K562 (cell line): ENCODE measurements around the gene PTPN5. TPM values are rescaled to one million over a fixed set of nuclear protein-coding genes. Genes with fewer than 3 reads are reported as not detected.

Experiments used
- FOXJ3 ChIP-seq: sonication (generic); formaldehyde crosslinking; IDR thresholded peaks from 2 replicates; pipeline ENCODE4 v1.4.0; 2020; ENCODE audit warnings: mild to moderate bottlenecking, missing genetic modification reagents
- KLF1 ChIP-seq: fragments of 450-650 bp; IDR thresholded peaks from 2 replicates; pipeline ENCODE4 v1.6.1; 2016; ENCODE audit warnings: missing genetic modification characterization, missing compliant biosample characterization
- SLC30A9 ChIP-seq: fragments of 250-450 bp; sonication (Bioruptor Pico); IDR thresholded peaks from 2 replicates; pipeline ENCODE4 v1.8.0; 2022; ENCODE audit warnings: mild to moderate bottlenecking, moderate library complexity
- SRSF9 ChIP-seq: fragments of 200-400 bp; formaldehyde crosslinking; IDR thresholded peaks from 2 replicates; pipeline ENCODE4 v1.6.1; 2017; ENCODE audit warnings: low read depth, low read length, borderline replicate concordance
- ZNF586 ChIP-seq: fragments of 450-650 bp; formaldehyde crosslinking; conservative IDR thresholded peaks from 2 replicates; pipeline ENCODE4 v1.4.0; 2020; ENCODE audit warnings: mild to moderate bottlenecking, moderate library complexity
- ZNF695 ChIP-seq: fragments of 450-650 bp; formaldehyde crosslinking; IDR thresholded peaks from 2 replicates; pipeline ENCODE4 v1.4.0; 2020; ENCODE audit warnings: mild to moderate bottlenecking, moderate library complexity
- polyA plus RNA-seq, 8 experiments: library from polyadenylated mRNA; depleted of rRNA in 4 of 8; stranded (reverse) in 5 of 8; unstranded in 3 of 8; fragments of >200 nt; fragmentation: Nextera tagmentation in 2 of 8; fragmentation: Illumina TruSeq in 1 of 8; extraction: Ambion mirVana in 2 of 8; extraction: Trizol in 1 of 8; gene quantifications; 2 replicates each; pipeline versions ENCODE4 v1.2.1 to v1.2.3, GENCODE V29; 2011 to 2014; ENCODE audit warnings: inconsistent platforms in 1 of 8, missing spikeins in 1 of 8
- total RNA-seq, 7 experiments: library from RNA; depleted of rRNA in 6 of 7; stranded (reverse); fragments of >200 nt in 6 of 7; fragmentation: Illumina TruSeq in 2 of 7; extraction: Trizol in 2 of 7; gene quantifications; 2 replicates each; pipeline versions ENCODE4 v1.2.1 to v1.2.3, GENCODE V29; 2011 to 2021; ENCODE audit warnings: low replicate concordance in 1 of 7
- TF ChIP-seq, protein P1 (sequence below): fragments of 250-450 bp; sonication (Bioruptor Pico); IDR thresholded peaks from 2 replicates; pipeline ENCODE4 v1.8.0; 2022; ENCODE audit warnings: inconsistent platforms, mild to moderate bottlenecking, moderate library complexity, borderline replicate concordance
- TF ChIP-seq, protein P2 (sequence below): fragments of 250-450 bp; sonication (Bioruptor Pico); IDR thresholded peaks from 2 replicates; pipeline ENCODE4 v1.4.0; 2020
- TF ChIP-seq, protein P3 (sequence below): fragments of 450-650 bp; IDR thresholded peaks from 2 replicates; pipeline ENCODE4 v1.6.1; 2017; ENCODE audit warnings: antibody characterized with exemption
- TF ChIP-seq, protein P4 (sequence below), 2 experiments: fragments of 450-650 bp; IDR thresholded peaks; 2 replicates each; pipeline ENCODE4 v1.6.1; 2016; ENCODE audit warnings: mild to moderate bottlenecking in 2 of 2, borderline replicate concordance in 1 of 2, low read depth in 1 of 2, moderate library complexity in 1 of 2

Gene PTPN5
- total and polyA plus RNA-seq, 9 of the 15 experiments (the other 6 are each of a cell fraction or from before 2014, with no cell fraction given) = not detected

DNA sequence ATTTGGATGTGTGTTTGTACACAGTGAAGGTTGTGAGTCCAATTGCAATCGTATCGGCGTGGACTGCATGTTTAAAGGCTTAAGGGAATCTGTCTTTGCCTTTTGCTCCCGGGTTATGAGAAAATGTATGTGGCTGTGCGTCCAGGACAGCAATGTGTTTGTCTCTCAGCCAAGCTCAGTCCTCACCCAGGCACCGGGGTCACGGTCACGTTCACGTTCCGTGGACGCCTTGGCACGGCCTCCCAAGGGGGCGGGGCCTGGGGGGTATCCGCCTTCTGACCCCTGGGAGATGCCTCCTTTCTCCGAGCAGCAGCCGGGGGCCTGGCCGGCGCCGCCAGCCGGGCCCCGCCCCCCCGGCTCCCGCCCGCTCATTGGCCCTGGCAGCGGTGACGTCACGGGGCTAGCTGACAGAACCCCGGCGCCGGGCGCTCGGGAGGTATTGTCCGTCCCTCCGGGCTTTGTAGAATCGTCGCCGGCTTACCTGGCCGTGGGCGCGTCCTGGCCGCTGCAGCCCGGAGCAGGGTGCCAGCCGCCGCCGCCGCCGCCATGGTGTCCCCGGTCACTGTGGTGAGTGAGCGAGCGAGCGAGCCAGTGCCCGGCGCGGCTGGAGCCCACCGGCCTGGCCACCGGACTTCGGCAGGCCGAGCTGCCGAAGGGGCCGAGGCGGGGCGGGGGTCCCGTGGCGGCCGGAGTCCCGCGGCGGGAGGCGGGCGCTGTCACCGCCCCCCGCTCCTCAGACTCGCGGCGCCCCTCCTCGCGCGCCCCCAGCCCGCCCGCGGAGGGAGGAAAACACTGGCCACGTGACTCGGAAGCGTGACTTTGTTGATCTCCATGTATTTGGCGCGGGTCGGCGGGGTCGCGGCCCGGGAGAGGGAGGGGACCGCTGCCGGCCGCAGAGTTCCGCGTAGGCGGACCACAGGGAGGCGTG lies 93.0 kb downstream of the PTPN5 start, which contains the start of gene TMEM86A (continued):
- TF ChIP-seq KLF1 (tag) (no peak), SRSF9 (no peak), ZNF695 (CRISPR knock-in tag) (no peak), SLC30A9 (CRISPR knock-in tag) (no peak), ZNF586 (no peak), FOXJ3 (CRISPR knock-in tag) (no peak)
- TF ChIP-seq, protein P1, sequence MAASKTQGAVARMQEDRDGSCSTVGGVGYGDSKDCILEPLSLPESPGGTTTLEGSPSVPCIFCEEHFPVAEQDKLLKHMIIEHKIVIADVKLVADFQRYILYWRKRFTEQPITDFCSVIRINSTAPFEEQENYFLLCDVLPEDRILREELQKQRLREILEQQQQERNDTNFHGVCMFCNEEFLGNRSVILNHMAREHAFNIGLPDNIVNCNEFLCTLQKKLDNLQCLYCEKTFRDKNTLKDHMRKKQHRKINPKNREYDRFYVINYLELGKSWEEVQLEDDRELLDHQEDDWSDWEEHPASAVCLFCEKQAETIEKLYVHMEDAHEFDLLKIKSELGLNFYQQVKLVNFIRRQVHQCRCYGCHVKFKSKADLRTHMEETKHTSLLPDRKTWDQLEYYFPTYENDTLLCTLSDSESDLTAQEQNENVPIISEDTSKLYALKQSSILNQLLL (CRISPR knock-in tag) = no peak
- TF ChIP-seq, protein P2, sequence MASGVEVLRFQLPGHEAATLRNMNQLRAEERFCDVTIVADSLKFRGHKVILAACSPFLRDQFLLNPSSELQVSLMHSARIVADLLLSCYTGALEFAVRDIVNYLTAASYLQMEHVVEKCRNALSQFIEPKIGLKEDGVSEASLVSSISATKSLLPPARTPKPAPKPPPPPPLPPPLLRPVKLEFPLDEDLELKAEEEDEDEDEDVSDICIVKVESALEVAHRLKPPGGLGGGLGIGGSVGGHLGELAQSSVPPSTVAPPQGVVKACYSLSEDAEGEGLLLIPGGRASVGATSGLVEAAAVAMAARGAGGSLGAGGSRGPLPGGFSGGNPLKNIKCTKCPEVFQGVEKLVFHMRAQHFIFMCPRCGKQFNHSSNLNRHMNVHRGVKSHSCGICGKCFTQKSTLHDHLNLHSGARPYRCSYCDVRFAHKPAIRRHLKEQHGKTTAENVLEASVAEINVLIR (CRISPR knock-in tag) = peak; percentile 66
- TF ChIP-seq, protein P3, sequence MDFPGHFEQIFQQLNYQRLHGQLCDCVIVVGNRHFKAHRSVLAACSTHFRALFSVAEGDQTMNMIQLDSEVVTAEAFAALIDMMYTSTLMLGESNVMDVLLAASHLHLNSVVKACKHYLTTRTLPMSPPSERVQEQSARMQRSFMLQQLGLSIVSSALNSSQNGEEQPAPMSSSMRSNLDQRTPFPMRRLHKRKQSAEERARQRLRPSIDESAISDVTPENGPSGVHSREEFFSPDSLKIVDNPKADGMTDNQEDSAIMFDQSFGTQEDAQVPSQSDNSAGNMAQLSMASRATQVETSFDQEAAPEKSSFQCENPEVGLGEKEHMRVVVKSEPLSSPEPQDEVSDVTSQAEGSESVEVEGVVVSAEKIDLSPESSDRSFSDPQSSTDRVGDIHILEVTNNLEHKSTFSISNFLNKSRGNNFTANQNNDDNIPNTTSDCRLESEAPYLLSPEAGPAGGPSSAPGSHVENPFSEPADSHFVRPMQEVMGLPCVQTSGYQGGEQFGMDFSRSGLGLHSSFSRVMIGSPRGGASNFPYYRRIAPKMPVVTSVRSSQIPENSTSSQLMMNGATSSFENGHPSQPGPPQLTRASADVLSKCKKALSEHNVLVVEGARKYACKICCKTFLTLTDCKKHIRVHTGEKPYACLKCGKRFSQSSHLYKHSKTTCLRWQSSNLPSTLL = no peak; the same call in none of the 2 replicates
- TF ChIP-seq, protein P4, sequence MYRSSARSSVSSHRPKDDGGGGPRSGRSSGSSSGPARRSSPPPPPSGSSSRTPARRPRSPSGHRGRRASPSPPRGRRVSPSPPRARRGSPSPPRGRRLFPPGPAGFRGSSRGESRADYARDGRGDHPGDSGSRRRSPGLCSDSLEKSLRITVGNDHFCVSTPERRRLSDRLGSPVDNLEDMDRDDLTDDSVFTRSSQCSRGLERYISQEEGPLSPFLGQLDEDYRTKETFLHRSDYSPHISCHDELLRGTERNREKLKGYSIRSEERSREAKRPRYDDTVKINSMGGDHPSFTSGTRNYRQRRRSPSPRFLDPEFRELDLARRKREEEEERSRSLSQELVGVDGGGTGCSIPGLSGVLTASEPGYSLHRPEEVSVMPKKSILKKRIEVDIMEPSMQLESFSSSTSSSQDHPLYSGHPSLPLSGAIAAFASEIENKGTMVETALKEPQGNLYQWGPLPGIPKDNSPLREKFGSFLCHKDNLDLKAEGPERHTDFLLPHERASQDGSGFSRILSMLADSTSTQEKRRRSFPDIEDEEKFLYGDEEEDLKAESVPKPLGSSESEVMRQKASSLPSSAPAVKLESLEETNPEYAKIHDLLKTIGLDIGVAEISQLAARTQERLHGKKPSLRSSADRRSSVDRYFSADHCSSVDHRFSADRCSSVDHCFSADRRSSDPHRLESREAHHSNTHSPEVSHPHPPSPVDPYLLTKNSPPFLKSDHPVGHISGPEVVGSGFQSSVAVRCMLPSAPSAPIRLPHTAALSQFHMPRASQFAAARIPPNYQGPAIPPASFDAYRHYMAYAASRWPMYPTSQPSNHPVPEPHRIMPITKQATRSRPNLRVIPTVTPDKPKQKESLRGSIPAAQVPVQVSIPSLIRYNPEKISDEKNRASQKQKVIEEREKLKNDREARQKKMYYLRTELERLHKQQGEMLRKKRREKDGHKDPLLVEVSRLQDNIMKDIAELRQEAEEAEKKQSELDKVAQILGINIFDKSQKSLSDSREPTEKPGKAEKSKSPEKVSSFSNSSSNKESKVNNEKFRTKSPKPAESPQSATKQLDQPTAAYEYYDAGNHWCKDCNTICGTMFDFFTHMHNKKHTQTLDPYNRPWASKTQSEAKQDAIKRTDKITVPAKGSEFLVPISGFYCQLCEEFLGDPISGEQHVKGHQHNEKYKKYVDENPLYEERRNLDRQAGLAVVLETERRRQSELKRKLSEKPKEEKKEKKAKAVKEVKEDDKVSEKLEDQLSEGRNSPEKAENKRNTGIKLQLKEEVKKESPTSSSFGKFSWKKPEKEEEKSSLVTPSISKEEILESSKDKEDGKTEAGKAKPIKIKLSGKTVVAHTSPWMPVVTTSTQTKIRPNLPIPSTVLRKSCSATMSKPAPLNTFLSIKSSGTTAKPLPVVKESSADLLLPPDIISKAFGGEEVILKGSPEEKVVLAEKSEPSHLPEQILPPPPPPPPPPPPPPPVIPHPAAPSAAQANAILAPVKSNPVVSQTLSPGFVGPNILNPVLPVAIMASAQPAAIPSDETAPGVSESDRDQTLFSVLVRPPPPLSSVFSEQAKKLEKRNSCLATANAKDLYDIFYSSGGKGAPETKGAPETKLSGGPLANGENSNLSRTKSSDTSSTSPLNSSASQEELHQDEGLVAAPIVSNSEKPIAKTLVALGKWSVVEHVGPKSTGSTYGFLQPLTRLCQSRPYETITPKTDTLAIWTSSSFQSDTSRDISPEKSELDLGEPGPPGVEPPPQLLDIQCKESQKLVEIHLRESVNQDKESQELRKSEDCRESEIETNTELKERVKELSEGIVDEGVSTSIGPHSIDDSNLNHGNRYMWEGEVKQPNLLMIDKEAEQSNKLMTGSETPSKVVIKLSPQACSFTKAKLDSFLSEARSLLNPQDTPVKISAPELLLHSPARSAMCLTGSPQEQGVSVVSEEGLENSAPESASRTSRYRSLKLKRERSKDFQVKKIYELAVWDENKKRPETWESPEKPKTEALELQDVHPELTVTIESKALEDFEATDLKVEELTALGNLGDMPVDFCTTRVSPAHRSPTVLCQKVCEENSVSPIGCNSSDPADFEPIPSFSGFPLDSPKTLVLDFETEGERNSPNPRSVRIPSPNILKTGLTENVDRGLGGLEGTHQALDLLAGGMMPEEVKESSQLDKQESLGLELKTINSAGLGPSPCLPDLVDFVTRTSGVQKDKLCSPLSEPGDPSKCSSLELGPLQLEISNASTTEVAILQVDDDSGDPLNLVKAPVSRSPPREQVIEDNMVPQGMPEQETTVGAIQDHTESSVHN (IDR thresholded peaks at IDR 0.05; ENCODE audit: borderline replicate concordance in 1 of 2, low read depth in 1 of 2) = no peak
